Measurements from ENCODE around the gene POLR3H.

DNA sequence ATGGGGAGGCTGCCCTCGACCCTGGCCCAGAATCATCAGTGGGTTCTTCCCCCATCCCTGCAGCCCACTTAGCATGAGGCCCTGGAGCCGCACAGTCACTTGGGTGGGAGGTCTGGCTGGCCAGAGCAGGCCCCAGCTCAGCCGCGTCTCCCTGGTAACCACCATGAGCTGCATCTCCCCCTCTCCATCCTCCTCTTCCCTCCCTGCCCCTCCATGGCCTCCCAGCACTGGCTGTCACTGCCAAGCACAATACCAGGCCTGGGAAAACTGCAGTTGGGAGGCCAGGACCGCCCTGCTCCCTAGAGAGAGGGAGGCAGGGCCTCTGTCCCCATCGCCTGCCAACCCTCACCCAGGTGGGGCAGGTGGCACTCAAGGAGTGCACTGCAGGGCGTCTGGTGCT lies 24.5 kb upstream of the POLR3H start:
- TF ChIP-seq POLR2AphosphoS5 (IDR thresholded peaks at IDR 0.05) (no peak), POLR2A (IDR thresholded peaks at IDR 0.05) (no peak), EP300 (IDR thresholded peaks at IDR 0.05) (no peak)
- TF ChIP-seq, protein P1, sequence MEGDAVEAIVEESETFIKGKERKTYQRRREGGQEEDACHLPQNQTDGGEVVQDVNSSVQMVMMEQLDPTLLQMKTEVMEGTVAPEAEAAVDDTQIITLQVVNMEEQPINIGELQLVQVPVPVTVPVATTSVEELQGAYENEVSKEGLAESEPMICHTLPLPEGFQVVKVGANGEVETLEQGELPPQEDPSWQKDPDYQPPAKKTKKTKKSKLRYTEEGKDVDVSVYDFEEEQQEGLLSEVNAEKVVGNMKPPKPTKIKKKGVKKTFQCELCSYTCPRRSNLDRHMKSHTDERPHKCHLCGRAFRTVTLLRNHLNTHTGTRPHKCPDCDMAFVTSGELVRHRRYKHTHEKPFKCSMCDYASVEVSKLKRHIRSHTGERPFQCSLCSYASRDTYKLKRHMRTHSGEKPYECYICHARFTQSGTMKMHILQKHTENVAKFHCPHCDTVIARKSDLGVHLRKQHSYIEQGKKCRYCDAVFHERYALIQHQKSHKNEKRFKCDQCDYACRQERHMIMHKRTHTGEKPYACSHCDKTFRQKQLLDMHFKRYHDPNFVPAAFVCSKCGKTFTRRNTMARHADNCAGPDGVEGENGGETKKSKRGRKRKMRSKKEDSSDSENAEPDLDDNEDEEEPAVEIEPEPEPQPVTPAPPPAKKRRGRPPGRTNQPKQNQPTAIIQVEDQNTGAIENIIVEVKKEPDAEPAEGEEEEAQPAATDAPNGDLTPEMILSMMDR (IDR thresholded peaks at IDR 0.05): no peak

All from gastroesophageal sphincter (tissue), 3 donors.